Activated CD8-positive, alpha-beta memory T cell treated with anti-CD3 and anti-CD28 coated beads, Interleukin-2, amount 50 U/mL, for 1 hour (primary cell): ENCODE data around the gene CCDC85C.
"Not testable (repeated sequence)": the region's sequence is repeated elsewhere in the genome, so short reads cannot be mapped to it uniquely, and the experiment has no call there.

Source experiments
- DNase-seq: peaks from one replicate; pipeline ENCODE4 v3.0.0-alpha.2; 2020; ENCODE audit errors: extremely low read depth

The CCDC85C gene

GRCh38 chr14:99603471-99604277 lies at the start of gene CCDC85C:
TSS of gene CCDC85C (minus strand) at chr14:99604207. CDS start at chr14:99603959, 248 bp downstream.
- DNase-seq: no peak

GRCh38 chr14:99651953-99652746 lies 48.1 kb upstream of the CCDC85C start:
- no peak for DNase-seq

- DNase-seq: no peak
These were observed 46.2 kb upstream of the CCDC85C start for GRCh38 chr14:99650189-99650588.

GRCh38 chr14:99649643-99650042 lies 45.6 kb upstream of the CCDC85C start:
- no peak for DNase-seq

GRCh38 chr14:99649219-99649618 lies 45.2 kb upstream of the CCDC85C start:
- DNase-seq: no peak

- DNase-seq: no peak
These were observed 44.2 kb upstream of the CCDC85C start for GRCh38 chr14:99648027-99648784.

- DNase-seq: no peak
These were observed 43.4 kb upstream of the CCDC85C start for GRCh38 chr14:99647411-99647810.

- DNase-seq: no peak
These were observed 41.8 kb upstream of the CCDC85C start for GRCh38 chr14:99645545-99646505.

- DNase-seq: no peak
These were observed 40.9 kb upstream of the CCDC85C start, which contains the start of gene HHIPL1 for GRCh38 chr14:99644723-99645544. TSS of gene HHIPL1 (plus strand) at chr14:99645129. CDS start at chr14:99645208, 79 bp downstream.

- DNase-seq: no peak
These were observed 40.1 kb upstream of the CCDC85C start for GRCh38 chr14:99644035-99644587.

GRCh38 chr14:99643343-99643742 lies 39.3 kb upstream of the CCDC85C start:
- no peak for DNase-seq

- DNase-seq: not testable (repeated sequence)
These were observed 38.8 kb upstream of the CCDC85C start for GRCh38 chr14:99642771-99643170.

- no peak for DNase-seq
These were observed 33.6 kb upstream of the CCDC85C start for GRCh38 chr14:99637624-99638023.

- DNase-seq: no peak
These were observed 32.5 kb upstream of the CCDC85C start for GRCh38 chr14:99636487-99636886.

GRCh38 chr14:99635116-99635515 lies 31.1 kb upstream of the CCDC85C start:
- DNase-seq: no peak

- no peak for DNase-seq
These were observed 30.4 kb upstream of the CCDC85C start for GRCh38 chr14:99634443-99634842.

GRCh38 chr14:99633918-99634317 lies 29.9 kb upstream of the CCDC85C start:
- DNase-seq: no peak

- no peak for DNase-seq
These were observed 29.1 kb upstream of the CCDC85C start for GRCh38 chr14:99633141-99633540.

GRCh38 chr14:99632410-99633035 lies 28.5 kb upstream of the CCDC85C start:
- no peak for DNase-seq
